NCI-H2029 (cell line): ENCODE data around the gene TEAD1.
A peak's percentile ranks its signal among the peaks of the same experiment; 100 is the strongest.

Experiments used
- DNase-seq: peaks from one replicate; lab custom pipeline; 2025; lab: John Stamatoyannopoulos, UW

TEAD1 gene

GRCh38 chr11:12764187-12764914 is 90.1 kb downstream of the TEAD1 start:
- DNase-seq: no peak

- DNase-seq: peak; percentile 90
These were observed 91.2 kb downstream of the TEAD1 start for GRCh38 chr11:12765428-12765827.

GRCh38 chr11:12767027-12767426 is 92.8 kb downstream of the TEAD1 start:
- DNase-seq: no peak

DNA sequence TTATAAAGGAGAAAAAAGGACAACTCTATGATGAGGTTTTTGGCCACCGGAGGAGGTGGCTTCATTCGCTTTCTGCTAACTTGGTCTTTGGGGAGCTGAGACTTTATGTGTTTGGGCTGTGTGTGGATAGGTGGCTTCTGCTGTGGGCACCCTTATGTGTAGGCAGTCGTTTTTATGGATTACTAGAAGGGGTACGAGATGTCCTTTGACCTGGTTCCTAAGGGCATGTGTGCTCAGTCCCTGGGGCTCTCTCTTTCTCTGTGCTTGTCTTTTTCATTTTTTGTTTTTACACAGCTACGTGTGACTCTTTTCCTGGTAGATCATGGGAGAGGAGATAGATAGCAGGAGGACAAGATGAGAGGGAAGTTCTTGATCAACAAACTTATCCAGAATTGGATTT is 93.4 kb downstream of the TEAD1 start:
- no peak for DNase-seq

GRCh38 chr11:12768726-12769673 is 94.8 kb downstream of the TEAD1 start:
- DNase-seq: no peak

GRCh38 chr11:12769834-12770345 is 95.7 kb downstream of the TEAD1 start:
- DNase-seq: no peak

DNA sequence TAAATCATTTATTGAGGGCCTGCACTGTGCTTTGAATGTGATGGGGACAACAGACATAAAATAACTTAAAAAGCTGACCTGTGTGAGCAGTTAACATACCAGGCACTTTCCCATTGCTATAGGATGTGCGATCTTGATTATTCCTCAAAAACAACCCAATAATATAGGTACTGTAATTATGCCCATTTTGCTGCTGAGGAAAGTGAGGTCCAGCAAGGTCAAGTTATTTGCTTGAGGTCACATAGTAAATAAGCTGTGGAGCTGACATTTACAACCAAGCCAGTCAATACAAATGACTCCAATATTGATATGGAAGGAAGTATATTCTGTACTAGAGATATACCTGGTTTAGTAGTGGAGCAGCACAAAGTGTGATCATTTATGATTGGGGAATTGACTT is 96.2 kb downstream of the TEAD1 start:
- DNase-seq: no peak

DNA sequence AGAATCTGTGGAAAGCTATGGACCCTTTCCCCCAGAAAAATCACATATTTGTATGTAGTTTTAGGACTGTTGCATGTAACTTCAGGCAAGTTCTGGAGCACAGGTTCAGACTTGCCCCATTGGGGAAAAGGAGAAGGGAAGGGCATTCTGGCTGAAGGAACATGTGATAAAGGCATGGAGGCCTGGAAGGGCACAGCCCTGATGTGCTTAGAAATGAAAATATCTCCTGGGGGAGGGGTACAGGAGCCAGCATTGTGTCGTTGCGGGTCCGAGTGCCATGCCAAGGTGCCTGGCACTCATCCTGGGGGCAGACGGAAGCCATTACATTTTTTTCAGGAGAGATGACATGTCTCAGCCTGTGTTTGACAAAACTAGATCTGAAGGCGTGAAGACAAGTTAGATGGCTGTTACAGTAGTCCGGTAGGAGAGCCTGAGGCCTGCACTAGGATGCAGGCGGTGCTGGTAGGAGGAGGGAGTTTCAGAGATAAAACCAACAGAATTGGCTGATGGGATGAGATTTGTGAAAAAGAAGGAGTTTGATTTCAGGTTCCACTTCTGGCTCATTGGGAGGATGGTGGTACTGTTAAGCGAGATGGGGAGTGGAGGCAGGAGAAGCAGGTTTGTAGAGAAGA is 96.9 kb downstream of the TEAD1 start:
- DNase-seq: no peak

DNA sequence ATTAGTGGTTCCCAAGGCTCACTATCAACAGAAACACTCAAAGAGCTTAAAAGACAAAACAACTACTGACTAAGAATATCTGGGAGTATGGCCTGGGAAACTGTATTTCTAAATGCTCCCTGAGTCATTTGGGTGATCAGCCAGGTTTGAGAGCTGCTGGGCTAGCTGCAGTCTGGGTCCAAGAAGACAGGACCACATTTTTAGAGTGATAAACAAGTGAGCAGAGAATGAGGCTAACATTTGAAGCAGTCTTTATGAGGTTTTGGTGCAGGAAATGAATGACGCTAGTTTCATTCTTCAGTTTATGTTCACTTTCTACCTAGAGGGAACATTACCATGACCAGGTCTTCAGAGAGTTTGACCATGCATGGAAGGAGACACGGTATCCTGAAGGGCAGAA is 97.7 kb downstream of the TEAD1 start:
- no peak for DNase-seq

DNA sequence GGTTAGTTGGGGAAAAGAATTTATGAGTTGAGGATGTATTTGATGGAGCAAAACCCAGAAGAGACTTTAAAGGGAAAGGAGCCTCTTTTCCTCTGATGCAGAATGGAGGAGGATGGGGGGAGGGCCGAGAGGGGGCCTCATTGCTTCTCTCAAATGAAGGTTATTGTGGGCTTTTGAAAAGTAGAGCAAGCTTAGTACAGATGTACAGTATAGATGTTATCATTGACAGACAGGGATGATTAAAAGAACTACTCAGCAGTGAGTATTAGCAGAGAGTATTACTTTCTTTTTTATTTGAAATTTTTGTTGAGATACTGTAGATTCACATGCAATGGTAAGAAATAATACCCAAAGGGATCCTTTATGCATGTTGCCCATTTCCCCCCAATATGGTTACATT is 98.1 kb downstream of the TEAD1 start:
- no peak for DNase-seq

DNA sequence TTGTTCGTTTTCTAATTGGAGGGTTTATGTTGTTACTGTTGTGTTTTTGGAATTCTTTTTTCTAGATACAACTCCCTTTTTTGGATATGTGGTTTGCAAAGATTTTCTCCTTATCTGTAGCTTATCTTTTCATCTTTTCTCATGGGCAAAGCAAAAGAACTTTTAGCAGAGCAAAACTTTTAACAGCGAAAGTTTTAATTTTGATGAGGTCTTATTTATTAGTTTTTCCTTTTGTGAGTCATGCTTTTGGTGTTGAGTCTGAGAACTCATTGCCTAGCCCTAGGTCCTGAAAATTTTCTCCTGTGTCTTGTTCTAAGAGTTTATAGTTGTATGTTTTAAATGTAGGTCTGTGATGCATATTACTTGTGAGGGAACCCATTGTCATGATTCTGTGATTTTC is 99.4 kb downstream of the TEAD1 start:
- no peak for DNase-seq

DNA sequence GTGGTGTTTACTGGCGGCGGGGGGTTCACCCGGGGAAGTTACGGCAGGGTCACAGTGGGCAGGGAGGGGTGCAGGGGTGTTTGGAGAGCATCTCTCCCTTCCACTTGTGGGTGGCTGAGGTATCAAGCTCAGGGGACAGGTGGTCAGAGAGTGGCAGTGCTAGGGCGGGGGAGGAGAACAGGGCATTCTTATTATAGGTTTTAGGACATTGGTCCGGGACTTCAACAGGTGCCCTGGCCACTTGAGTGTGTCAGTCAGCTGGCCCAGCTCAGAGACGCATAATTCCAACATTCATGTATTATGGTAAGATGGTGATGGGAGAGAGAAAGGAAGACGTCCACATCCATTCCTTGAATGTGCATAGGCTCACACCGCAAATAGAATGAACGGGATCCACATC is 101.7 kb downstream of the TEAD1 start:
- no peak for DNase-seq

DNA sequence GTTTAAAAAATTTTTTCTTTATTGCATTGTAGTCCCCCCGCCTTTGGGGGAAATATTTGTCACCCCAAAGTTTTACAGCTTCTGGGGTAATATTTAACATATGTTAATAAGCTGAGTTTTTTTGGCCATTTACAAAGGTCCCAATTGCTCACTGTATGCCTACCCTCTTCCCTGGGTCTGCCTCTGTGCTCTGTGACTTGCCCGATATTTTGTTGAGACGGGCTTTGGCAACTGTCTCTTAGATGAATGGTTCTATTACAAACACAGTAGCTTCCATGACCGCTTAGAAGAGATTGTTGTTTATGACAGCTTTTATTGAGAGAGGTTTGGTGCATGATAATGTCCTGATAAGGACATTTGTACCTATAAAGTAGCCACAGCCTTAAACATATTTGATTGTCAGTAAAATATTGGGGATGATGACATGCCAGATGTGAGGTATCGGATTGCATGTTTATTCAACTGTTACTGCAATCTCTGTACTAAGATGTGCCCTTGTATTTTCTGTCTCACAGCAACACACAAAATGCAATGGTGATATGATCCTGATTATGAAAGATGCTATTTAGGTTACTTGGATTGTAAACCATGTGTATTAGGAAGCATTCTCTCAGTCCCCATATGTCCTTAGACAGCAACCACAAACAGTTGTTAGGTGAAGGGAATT is 103.1 kb downstream of the TEAD1 start:
- DNase-seq: peak; percentile 71

DNA sequence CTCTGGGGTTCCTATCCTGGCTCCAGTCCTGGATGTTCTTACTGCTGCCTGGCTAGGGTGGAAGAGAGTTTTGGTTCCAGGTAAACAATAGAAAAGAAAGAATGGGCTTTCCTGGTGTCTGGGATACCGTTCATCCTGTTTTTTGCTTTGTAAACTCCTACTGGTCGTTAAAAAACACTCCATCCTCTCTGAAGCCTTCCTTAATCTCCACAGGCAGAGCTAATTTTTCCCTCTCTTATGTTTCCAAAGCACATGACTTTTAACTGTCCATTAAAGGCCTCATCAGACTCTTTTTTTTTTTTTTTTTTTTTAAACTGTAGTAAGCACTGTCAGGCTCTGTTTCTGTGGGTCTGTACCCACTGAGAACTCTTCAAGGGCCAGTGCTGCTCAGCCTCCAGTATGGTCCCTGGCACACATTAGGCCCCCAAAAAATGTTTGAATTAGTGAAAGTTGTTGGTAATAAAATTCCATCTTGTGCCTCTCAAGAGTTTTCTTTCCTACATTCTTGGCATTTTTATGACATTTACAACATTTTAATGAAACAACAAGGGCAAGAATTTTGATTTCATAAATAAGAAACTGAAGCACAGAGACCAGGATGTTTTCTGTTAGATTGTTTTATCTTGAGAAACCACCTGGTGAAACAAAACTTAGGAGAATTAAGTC is 104.2 kb downstream of the TEAD1 start:
- peak; percentile 56 for DNase-seq

DNA sequence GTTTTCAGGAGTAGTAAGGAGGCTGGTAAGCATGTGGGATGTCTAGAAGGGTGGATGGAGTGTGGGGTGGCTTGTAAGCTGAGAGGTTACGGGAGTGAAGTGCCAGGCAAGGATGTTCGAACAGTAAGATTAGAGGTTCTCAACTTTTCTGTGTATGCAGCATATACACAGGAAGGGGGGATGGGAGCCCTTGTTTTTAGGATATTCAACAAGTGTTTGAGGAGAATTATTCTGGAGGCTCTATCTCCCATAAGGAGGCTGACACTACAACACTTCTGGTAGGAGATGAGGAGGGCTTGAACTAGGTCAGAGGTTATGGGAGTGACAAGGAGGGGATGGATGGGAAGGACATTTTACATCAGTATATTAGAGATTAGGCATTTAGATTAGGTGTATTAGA is 109.5 kb downstream of the TEAD1 start:
- DNase-seq: no peak

- no peak for DNase-seq
These were observed 110.2 kb downstream of the TEAD1 start for GRCh38 chr11:12784445-12784844.

- DNase-seq: peak; percentile 34
These were observed 110.8 kb downstream of the TEAD1 start for GRCh38 chr11:12784987-12785386.

DNA sequence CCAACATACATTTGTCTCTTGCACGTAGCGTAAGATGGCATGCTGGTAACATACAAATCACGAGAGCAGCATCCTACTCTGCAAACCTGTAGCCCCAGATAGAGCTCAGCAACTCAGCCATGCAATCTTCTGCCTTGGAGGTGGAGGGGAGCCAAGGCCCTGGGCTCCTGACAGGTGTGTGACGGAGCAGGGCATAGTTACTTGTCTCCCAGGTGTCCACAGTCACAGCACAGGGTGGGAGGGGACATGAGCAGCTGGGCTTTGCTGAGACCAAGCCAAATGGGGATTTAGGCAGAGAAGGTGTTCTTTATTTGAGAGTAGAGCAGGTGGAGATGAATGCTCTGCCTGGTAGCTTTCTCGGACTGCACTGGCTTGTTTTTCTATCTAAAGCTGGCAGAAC is 111.7 kb downstream of the TEAD1 start:
- peak; percentile 86 for DNase-seq

DNA sequence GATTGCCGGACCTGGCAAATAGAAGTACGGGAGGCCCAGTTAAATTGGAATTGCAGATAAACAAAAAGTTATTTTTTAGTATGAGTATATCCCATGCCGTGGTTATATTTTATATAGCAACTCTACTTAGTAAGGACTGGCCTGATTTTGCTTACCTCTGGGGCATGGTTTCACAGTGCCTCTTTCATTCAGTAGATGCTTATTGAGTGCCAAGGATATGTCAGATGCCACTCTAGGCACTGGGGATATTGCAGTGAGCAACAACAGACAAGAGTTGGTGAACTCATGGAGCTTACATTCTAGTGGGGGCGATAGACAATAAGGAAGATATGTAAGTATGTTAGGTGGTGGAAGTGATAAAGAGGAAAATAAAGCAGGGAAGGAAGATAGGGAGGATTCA is 112.2 kb downstream of the TEAD1 start:
- no peak for DNase-seq

DNA sequence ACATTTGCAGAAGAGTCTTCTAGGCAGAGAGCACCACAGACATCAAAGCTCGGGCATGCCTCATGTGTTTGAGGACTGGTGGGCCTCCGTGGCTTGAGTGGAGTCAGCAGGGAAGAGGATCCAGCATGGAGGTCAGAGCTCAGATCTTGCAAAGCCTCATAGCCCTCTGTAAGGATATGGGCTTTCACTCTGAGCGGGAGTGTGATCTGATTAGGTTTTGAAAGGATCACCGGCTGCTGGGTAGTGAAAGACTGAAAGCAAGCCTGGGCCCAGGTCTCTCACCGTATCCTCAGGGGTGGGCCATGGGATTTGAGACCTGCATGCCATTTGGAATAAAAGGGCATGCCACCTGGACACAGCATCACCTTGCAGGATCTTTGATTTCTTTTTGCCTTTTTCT is 112.7 kb downstream of the TEAD1 start:
- no peak for DNase-seq

DNA sequence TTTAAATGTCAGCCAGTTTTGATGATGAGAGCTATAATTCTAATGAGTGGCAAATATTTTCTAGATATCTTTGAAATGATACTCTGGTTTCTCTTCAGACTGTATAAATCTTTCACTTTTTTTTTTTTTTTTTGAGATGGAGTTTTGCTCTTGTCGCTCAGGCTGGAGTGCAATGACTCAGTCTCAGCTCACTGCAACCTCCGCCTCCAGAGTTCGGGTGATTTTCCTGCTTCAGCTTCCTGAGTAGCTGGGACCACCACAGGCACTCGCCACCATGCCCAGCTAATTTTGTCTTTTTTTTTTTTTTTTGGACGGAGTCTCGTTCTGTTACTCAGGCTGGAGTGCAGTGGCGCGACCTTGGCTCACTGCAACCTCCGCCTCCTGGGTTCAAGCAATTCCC is 113.6 kb downstream of the TEAD1 start:
- no peak for DNase-seq

DNA sequence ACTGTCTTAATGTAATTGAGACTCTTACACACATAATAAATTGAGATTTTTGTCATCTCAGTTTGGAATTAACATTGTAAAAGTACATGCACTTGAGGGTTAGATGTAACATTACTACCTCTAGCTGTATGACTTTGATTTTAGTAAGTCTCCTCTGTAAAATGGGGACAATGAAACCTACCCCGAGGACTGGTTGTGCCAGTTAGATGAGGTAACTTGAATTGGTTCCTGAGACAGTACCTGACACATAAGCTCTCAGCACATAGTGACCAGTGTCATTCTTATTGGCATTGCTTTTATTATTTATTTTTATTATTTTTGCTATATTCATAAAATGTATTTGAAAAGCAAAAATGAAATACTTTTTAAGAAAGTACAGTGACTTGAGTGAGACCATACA is 114.8 kb downstream of the TEAD1 start:
- DNase-seq: no peak
